Adrenal gland (tissue), 12 donors: Measurements from ENCODE around the gene XPNPEP3. TPM values are rescaled to one million over a fixed set of nuclear protein-coding genes. Genes with fewer than 3 reads are reported as not detected.
A peak's percentile ranks its signal among the peaks of the same experiment; 100 is the strongest.

Source experiments
- DNase-seq, 7 donors: peaks; one replicate each; pipeline ENCODE4 v3.0.0-alpha.2; 2019 to 2020
- H3K27ac ChIP-seq, 5 donors: fragments of 200-600 bp; sonication (generic) in 4 of 5; 1 replicate in 3 of 5; 2 replicates in 2 of 5; pipeline versions ENCODE4 v1.5.1 to v1.8.0; 2016 to 2020; ENCODE audit warnings: mild to moderate bottlenecking in 1 of 5
- H3K27me3 ChIP-seq: fragments of 200-600 bp; 2 replicates; pipeline ENCODE4 v1.8.0; 2021
- H3K36me3 ChIP-seq, 2 donors: fragments of 200-600 bp; replicated peaks in 1 of 2; 1 replicate in 1 of 2; 2 replicates in 1 of 2; pipeline versions ENCODE4 v1.5.1 to v1.8.0; 2018 to 2022
- H3K4me1 ChIP-seq, 2 donors: fragments of 200-600 bp; replicated peaks in 1 of 2; 1 replicate in 1 of 2; 2 replicates in 1 of 2; pipeline versions ENCODE4 v1.5.1 to v1.8.0; 2018 to 2021
- H3K4me3 ChIP-seq, 4 donors: fragments of 200-600 bp; sonication (generic) in 3 of 4; one replicate each; pipeline ENCODE4 v1.5.1; 2016 to 2018
- H3K9me3 ChIP-seq, 3 donors: fragments of 200-600 bp; sonication (generic) in 1 of 3; replicated peaks in 1 of 3; 1 replicate in 2 of 3; 2 replicates in 1 of 3; pipeline versions ENCODE4 v1.5.1 to v1.8.0; 2016 to 2021
- POLR2A ChIP-seq, 2 donors: fragments of 450-650 bp; IDR thresholded peaks; one replicate each; pipeline ENCODE4 v1.6.1; 2017; ENCODE audit warnings: antibody characterized with exemption in 2 of 2, mild to moderate bottlenecking in 2 of 2, moderate library complexity in 1 of 2
- WGBS, 4 donors: extraction: QIAGEN DNeasy Blood & Tissue Kit in 2 of 4; methylation state at CpG; one replicate each; pipeline versions ENCODE4 v1.1.5 to v1.1.7; 2013 to 2017; 5-methylcytosine and 5-hydroxymethylcytosine counted together
- intact Hi-C, 2 donors: fragments of 100-400 bp; cut with DNase I; formaldehyde crosslinking; loops; one replicate each; pipeline versions ENCODE4 v1.14.1 to v1.15.0; 2022 to 2023
- polyA plus RNA-seq, 3 donors: library from polyadenylated mRNA; stranded (reverse); fragments of 200-250 nt in 2 of 3; fragments of 350-450 nt in 1 of 3; fragmentation: Illumina TruSeq in 1 of 3; extraction: RNeasy Lipid Tissue Mini Kit (QIAGEN cat#74804) in 1 of 3; gene quantifications; one replicate each; pipeline ENCODE4 v1.2.3, GENCODE V29; 2013 to 2014
- total RNA-seq, 9 donors: library from RNA; depleted of rRNA in 4 of 9; stranded (reverse); fragments of >200 nt in 4 of 9; fragments of 120-200 nt in 1 of 9; fragmentation: NEBNext Ultra II Directional in 1 of 9; extraction: Animal tissue kit (Norgen Biotek cat#: 25700) in 1 of 9; gene quantifications; one replicate each; pipeline versions ENCODE4 v1.1.0 to v1.2.4, GENCODE V29; 2013 to 2023
- TF ChIP-seq, protein P1 (sequence below), 6 experiments: fragments of 450-650 bp in 4 of 6; fragments of 200-600 bp in 2 of 6; sonication (generic) in 1 of 6; IDR thresholded peaks; 1 replicate in 5 of 6; 2 replicates in 1 of 6; pipeline versions ENCODE4 v1.5.1 to v1.8.0; 2016 to 2021; ENCODE audit warnings: antibody characterized with exemption in 6 of 6, mild to moderate bottlenecking in 2 of 6, moderate library complexity in 1 of 6
- donor health status: healthy with polysubstance abuse.
- donor health status: Bipolar disorder and iron deficiency.
- donor health status: DM: yes; HTN: yes; CAD: no.
- donor health status: DM: no; HTN: no; CAD: no.
- donor health status: DM: no; HTN: no; CAD: no.
- donor health status: DM: yes; HTN: yes; CAD: no.

Gene XPNPEP3
- total and polyA plus RNA-seq, 12 donors, result 6.4 to 41.1 (median 20.6) TPM

DNA sequence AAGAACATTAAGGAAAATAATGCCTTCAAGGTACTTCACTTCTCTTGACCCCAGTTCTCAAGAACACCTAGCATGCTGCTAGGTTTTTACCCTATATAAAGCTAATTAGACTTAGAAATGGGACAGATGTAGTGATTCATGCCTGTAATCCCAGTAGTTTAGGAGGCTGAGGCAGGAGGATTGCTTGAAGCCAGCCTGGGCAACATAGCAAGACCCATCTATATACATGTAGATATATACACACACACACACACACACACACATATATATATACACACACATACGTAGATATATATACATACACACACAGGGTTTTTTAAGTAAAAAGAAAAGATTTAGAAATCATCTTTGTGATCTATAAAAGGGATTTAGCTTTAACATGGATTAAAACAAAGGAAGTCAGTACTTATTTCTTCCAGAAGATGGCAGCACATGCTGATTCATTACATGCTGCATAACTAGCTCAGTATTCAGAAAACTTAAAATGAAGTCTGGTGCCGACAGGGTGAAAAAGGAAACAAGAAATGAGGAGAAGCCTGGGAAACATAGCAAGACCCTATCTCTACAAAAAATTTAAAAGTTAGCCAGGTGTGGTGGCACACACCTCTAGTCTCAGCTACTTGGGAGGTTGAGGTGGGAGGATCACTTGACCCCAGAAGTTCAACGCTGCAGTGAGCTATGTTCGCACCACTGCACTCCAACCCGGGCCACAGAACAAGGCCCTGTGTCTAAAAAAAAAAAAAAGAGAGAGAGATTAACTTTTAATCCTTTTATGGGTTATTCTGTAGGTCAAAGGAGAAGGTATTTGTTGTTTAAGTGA, 65.7 kb downstream of the XPNPEP3 start:
- H3K27ac ChIP-seq, result no peak overlapping the region

DNA sequence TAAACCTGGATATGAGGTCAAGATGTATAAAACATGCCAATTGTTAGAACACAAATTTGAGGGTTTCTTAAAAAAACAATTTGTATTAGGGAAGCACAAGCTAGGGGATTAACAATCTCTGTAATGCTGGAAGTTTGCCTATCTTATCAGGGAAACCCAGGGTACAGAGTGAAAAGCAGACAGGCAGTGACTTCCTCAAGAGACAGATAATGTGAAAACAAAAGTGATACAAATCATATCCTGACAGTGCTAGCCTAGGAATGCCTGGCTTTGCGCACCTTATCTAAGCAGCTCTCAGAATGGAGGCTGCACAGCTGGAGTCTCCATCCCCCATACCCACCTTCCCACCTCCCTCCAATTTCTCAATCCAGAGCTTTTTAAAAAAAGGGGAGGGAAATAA, 71.7 kb downstream of the XPNPEP3 start:
- no peak overlapping the region for H3K27ac ChIP-seq
- intact Hi-C loops, result no loop called here
- no peak overlapping the region for H3K4me3 ChIP-seq
- TF ChIP-seq, protein P1, sequence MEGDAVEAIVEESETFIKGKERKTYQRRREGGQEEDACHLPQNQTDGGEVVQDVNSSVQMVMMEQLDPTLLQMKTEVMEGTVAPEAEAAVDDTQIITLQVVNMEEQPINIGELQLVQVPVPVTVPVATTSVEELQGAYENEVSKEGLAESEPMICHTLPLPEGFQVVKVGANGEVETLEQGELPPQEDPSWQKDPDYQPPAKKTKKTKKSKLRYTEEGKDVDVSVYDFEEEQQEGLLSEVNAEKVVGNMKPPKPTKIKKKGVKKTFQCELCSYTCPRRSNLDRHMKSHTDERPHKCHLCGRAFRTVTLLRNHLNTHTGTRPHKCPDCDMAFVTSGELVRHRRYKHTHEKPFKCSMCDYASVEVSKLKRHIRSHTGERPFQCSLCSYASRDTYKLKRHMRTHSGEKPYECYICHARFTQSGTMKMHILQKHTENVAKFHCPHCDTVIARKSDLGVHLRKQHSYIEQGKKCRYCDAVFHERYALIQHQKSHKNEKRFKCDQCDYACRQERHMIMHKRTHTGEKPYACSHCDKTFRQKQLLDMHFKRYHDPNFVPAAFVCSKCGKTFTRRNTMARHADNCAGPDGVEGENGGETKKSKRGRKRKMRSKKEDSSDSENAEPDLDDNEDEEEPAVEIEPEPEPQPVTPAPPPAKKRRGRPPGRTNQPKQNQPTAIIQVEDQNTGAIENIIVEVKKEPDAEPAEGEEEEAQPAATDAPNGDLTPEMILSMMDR (IDR thresholded peaks at IDR 0.05), result no peak
- TF ChIP-seq POLR2A (IDR thresholded peaks at IDR 0.05), result no peak
- H3K4me1 ChIP-seq, result peaks cover 0 to 6% of the 10 kb centered on the region in 2 donors
- DNase-seq, result peak in 1 of 7 donors; percentile 17
- H3K27me3 ChIP-seq, result no peaks in the 10 kb centered on the region
- no peaks in the 10 kb centered on the region for H3K9me3 ChIP-seq
- peaks cover 0 to 46% of the 10 kb centered on the region in 2 donors for H3K36me3 ChIP-seq
- 31 to 75% (median 58%) methylated on average over 1 of the region's 1 CpG for WGBS, 4 donors

More for the DNA sequence above, 65.7 kb downstream of the XPNPEP3 start:
- intact Hi-C loops, result no loop called here
- TF ChIP-seq, protein P1 (IDR thresholded peaks at IDR 0.05), result peak; percentile 48 to 86 (median 81)
- TF ChIP-seq POLR2A (IDR thresholded peaks at IDR 0.05), result no peak
- Histone ChIP-seq H3K36me3 (peaks cover 0 to 47% of the 10 kb centered on the region in 2 donors), H3K4me1 (no peaks in the 10 kb centered on the region), H3K4me3 (no peak overlapping the region), H3K9me3 (no peaks in the 10 kb centered on the region), H3K27me3 (no peaks in the 10 kb centered on the region)
- WGBS, 4 donors, result 48 to 53% (median 51%) methylated on average over 5 of the region's 5 CpGs
- DNase-seq, result peak in 2 of 7 donors; percentile 12 to 26

DNA sequence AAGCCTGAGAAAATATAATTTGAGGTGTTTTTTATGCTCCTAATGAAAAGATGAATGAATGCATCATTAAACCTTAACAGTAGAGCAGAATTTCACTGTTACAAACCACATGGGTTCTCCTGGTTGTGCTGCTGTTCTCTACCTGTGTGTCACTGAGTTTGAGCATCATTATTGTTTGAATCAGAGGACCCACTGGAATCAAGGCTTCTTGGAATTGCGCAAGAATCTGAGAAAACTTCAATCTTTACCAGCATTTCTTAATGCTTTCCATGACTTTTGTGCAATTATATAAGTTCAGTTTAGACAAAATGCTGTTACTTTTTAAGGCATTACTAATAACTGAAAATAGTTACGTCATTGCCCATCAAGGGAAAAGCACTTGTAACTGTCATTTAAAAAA, 75.4 kb downstream of the XPNPEP3 start:
- Histone ChIP-seq H3K9me3 (no peaks in the 10 kb centered on the region), H3K27ac (no peak overlapping the region), H3K27me3 (no peaks in the 10 kb centered on the region), H3K4me1 (peaks cover 0 to 6% of the 10 kb centered on the region in 2 donors), H3K4me3 (no peak overlapping the region), H3K36me3 (peaks cover 0 to 10% of the 10 kb centered on the region in 2 donors)
- intact Hi-C loops, result no loop called here
- 88 to 96% (median 93%) methylated on average over 2 of the region's 2 CpGs for WGBS, 4 donors
- no peak for TF ChIP-seq POLR2A (IDR thresholded peaks at IDR 0.05)
- TF ChIP-seq, protein P1 (IDR thresholded peaks at IDR 0.05), result no peak
- DNase-seq, result no peak

DNA sequence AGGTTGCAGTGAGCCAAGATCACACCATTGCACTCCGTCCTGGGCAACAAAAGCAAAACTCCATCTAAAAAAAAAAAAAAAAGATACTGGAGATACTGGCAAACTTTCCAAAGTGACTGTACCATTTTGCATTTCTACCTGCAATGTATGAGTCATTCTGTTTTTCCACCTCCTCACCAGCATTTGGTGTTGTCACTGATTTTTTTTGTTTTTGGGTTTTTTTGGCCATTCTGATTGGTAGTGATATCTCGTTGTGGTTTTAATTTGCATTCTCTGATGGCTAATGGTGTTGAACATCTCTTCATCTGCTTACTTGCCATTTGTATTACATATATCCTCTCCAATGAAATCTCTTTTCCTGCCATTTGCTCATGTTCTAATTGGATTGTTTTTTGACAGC, 82.3 kb downstream of the XPNPEP3 start:
- TF ChIP-seq POLR2A (IDR thresholded peaks at IDR 0.05), result no peak
- TF ChIP-seq, protein P1 (IDR thresholded peaks at IDR 0.05), result no peak
- H3K4me3 ChIP-seq, result no peak overlapping the region
- intact Hi-C loops, result no loop called here
- no peak overlapping the region for H3K27ac ChIP-seq
- H3K4me1 ChIP-seq, result no peaks in the 10 kb centered on the region
- no peaks in the 10 kb centered on the region for H3K27me3 ChIP-seq
- no peak for DNase-seq
- 89 to 98% (median 90%) methylated on average over 2 of the region's 2 CpGs for WGBS, 4 donors
- no peaks in the 10 kb centered on the region for H3K9me3 ChIP-seq
- no peaks in the 10 kb centered on the region for H3K36me3 ChIP-seq
